T-helper 2 cell treated with Interferon-gamma antibody and Interleukin-4, amounts not matched to agents 100 ng/mL and 5 ng/mL, for 36 hours (primary cell): ENCODE measurements around the gene ACOT12. TPM values are rescaled to one million over a fixed set of nuclear protein-coding genes. Genes with fewer than 3 reads are reported as not detected.

Experiments
- intact Hi-C: fragments of 100-400 bp; cut with micrococcal nuclease; formaldehyde crosslinking; loops from one replicate; pipeline ENCODE4 v1.15.1; 2023
- total RNA-seq: library from RNA; stranded (reverse); gene quantifications from 2 replicates; pipeline ENCODE4 v1.2.3, GENCODE V29; 2022

The ACOT12 gene
- total RNA-seq, 1 donor from 2014 or later = not detected

- intact Hi-C loops = no loop called here
Measured at GRCh38 chr5:81401266-81401665, 7.3 kb upstream of the ACOT12 start.

DNA sequence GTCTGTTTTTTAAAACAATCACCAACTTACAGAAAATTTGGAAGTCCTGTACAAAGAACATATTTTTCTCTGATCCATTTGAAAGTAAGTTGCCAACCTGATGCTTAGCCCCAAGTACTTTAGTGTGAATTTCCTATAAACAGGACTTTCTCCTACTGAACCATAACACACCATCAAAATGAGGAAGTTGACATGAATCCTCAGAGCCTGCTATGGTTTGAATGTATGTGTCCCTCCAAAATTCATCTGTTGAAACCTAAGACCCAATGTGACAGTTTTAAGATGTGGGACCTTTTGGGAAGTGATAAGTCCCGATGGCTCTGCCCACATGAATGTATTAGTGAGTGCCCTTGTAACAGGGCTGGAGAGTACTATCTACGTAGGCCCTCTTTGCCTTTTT, 6.4 kb upstream of the ACOT12 start:
- intact Hi-C loops = no loop called here

GRCh38 chr5:81398741-81399140, 4.8 kb upstream of the ACOT12 start:
- intact Hi-C loops = no loop called here

- intact Hi-C loops = no loop called here
Measured at GRCh38 chr5:81397176-81397575, 3.2 kb upstream of the ACOT12 start.

- intact Hi-C loops = no loop called here
Measured at GRCh38 chr5:81395262-81395661, 1.3 kb upstream of the ACOT12 start.

GRCh38 chr5:81393430-81393782, 528 bp downstream of the ACOT12 start:
- intact Hi-C loops = no loop called here

DNA sequence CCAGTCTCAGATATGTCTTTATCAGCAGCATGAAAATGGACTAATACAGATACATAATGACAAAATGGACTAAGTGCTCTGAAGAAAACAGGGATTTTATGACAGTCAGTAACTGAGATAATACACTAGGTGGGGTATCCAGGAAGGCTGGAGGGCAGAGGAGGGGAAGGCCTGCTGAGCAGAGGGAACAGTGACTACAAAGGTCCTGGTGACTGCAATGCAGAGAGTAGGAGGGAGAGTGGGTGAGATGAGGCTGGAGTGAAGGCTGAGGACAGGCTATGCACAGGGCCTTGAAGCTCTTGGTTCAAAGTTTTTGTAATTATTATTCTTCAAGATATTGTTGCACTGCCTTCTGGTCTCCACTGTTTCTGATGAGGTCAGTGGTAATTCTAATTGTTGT, 4.9 kb downstream of the ACOT12 start:
- intact Hi-C loops = no loop called here

- intact Hi-C loops = no loop called here
Measured at GRCh38 chr5:81388169-81388568, 5.8 kb downstream of the ACOT12 start.

GRCh38 chr5:81383867-81384266, 10.1 kb downstream of the ACOT12 start:
- intact Hi-C loops = no loop called here

GRCh38 chr5:81371354-81371876, 22.5 kb downstream of the ACOT12 start:
- intact Hi-C loops = no loop called here

DNA sequence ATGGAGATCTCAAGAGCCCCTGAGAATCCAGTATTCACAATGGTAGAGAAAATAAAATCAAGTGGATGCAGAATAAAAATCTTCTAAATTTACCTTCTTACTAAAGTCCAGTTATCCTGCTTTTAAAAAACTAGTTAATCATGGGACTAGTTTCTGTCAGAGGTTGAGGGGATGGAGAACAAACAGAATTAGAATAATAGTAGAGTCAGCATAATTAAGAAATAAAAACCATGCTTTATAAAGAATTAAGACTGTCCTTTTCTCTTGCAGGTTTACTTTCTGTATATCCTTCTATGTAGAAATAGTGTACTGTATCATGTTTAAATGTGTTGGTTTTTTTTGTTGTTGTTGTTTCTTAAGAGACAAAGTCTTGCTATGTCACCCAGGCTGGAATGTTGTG, 23.0 kb downstream of the ACOT12 start:
- intact Hi-C loops = no loop called here

- intact Hi-C loops = no loop called here
Measured at GRCh38 chr5:81365541-81365940, 28.4 kb downstream of the ACOT12 start.

GRCh38 chr5:81363093-81363871, 30.7 kb downstream of the ACOT12 start:
- intact Hi-C loops = no loop called here

DNA sequence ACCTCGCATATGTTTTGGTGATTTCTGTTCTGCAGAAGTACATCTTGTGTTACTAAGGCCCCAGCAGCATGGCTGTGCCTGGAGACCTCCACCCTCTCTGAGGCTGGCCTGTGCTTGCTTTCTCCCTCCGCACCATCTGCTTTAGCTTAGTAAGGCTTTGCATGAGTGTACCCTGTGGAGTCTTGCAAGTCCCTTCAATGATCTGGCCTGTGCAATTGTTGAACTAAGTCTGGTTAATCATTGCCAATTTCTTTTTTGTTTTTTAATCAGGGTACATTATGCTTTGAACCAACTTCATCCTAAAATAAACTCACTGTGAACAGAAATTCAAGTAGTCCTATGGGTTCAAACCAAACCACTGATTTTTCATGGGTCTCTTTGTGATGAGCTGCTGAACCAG, 32.3 kb downstream of the ACOT12 start:
- intact Hi-C loops = no loop called here

- intact Hi-C loops = no loop called here
Measured at GRCh38 chr5:81360640-81361039, 33.3 kb downstream of the ACOT12 start.

DNA sequence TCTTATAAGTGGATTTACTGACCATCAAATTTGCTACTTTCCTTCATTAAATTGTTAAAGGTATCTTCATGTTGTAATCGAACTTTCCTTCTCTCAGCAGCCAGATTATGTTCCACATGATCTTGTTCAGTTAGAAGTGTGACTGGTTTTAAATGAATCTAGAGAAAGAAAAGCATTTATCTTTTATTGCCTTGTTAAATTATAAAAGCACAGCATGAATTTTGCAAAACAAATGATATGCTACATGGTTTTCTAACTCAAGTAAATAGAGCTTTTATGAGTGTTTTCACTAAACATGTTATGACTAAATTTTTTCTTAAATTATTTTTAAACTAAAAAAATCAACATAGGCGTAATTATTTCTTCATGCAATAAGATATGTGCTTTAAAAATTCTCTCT, 34.1 kb downstream of the ACOT12 start:
- intact Hi-C loops = no loop called here

- intact Hi-C loops = no loop called here
Measured at GRCh38 chr5:81359108-81359507, 34.8 kb downstream of the ACOT12 start.

DNA sequence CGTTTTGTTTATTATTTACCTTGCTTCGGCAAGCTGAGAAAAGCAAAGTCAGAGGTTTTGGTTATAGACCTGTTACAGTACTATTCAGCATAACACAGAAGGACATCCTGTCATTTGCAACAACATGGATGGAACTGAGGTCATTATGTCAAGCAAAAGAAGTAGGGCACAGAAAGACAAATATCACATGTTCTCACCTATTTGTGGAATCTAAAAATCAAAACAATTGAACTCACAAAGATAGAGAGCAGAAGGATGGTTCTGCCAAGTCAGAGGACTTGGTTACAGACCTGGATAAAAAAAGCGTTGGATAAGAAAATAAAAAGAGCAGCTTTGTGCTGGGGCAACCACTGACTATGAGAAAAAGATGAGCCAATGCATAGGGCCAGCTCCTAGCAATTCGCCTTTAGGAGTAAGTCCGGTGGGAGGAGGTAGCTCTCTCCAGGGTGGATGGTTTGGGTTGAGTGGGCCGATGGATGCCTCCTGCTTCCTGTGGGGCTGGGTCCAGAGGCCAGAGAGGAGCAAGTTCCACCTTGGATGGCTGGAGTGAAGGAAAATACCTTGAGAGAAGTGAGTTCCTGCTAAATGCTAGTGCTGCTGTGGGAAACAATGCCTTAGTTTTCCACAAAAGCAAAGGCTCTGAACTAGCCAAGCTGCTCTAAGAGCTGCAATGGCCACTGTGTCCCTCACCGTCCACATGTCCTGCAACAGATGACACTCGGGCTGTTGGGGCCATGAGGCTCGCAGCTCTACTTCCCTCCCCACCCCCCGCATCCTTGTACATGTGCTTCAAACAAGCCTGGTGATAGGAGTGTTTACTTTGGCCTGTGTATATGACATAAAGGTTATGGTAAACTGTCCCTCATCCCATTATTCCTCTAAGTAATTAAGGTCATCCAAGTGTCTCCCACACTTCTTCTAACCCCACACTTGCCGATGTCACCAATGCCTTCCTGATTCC, 38.4 kb downstream of the ACOT12 start:
- intact Hi-C loops = no loop called here

DNA sequence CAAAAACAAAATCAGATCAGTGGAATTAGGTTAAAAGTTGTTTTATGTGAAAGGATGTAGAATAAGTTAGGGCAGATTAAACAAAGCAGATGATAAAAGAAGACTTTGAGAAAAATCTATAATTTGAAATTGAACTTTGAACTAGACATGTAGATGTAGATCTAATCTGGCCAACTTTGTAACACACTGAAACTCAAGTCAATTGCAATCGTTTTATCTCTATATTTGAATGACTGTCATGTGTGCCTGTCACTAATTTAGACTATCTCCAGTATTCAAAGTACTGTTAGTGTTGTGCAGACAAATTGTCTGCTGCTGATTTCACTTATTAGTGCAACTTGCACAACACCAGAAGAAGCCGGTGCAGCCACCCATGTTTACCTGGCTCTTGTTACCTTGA, 39.8 kb downstream of the ACOT12 start:
- intact Hi-C loops = no loop called here

GRCh38 chr5:81353189-81353588, 40.7 kb downstream of the ACOT12 start:
- intact Hi-C loops = no loop called here

- intact Hi-C loops = no loop called here
Measured at GRCh38 chr5:81350507-81350906, 43.4 kb downstream of the ACOT12 start.

DNA sequence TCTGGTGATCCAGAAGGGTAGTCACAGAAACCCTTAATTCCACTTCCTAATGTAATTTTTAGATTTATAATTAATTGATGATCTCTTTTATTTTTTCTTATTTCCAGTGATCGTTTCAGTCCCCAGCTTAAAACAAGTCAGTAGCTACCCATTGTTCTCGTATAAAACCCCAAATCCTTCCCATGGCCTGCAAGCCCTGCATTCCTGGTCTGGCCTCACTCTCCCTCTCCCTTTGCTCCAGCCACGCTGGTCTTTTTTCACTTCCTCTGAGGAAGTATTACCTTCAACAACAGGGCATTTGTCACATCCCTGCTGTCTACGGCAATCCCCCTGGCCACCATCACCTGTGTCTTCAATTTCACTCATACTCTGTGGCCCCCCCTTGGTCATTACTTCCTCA, 44.8 kb downstream of the ACOT12 start:
- intact Hi-C loops = no loop called here
